HL-60 (cell line): Measurements from ENCODE around the gene RTTN.

Source experiments
- DNase-seq, 2 experiments: peaks; one replicate each; pipeline ENCODE4 v3.0.0-alpha.2; 2010 to 2020; ENCODE audit warnings: low read depth in 1 of 2, low spot score in 1 of 2
- H3K27ac ChIP-seq: fragments of 250-450 bp; sonication (Bioruptor Pico); replicated peaks from 2 replicates; pipeline ENCODE4 v1.5.1; 2020; ENCODE audit warnings: mild to moderate bottlenecking, moderate library complexity
- H3K27me3 ChIP-seq: fragments of 250-450 bp; sonication (Bioruptor Pico); 2 replicates; pipeline ENCODE4 v1.5.1; 2021; ENCODE audit warnings: mild to moderate bottlenecking, moderate library complexity; ENCODE audit not compliant: insufficient read depth, poor library complexity, severe bottlenecking
- H3K4me3 ChIP-seq: replicated peaks from 2 replicates; pipeline ENCODE4 v1.5.1; 2011; ENCODE audit warnings: mild to moderate bottlenecking, control low read depth, low read length; ENCODE audit not compliant: insufficient read depth
- GABPA ChIP-seq: IDR thresholded peaks from 2 replicates; pipeline ENCODE4 v1.6.1; 2012; ENCODE audit warnings: low read depth
- POLR2AphosphoS5 ChIP-seq: IDR thresholded peaks from 2 replicates; pipeline ENCODE4 v1.6.1; 2012; ENCODE audit warnings: low read depth
- SPI1 ChIP-seq: IDR thresholded peaks from 2 replicates; pipeline ENCODE4 v1.6.1; 2012; ENCODE audit warnings: low read depth, mild to moderate bottlenecking, borderline replicate concordance
- TF ChIP-seq, protein P1 (sequence below): IDR thresholded peaks from one replicate; pipeline ENCODE4 v1.5.1; 2011; ENCODE audit warnings: low read length, control low read depth, inconsistent platforms; ENCODE audit not compliant: insufficient read depth
- TF ChIP-seq, protein P2 (sequence below): IDR thresholded peaks from 2 replicates; pipeline ENCODE4 v1.6.1; 2012; ENCODE audit warnings: low read depth; ENCODE audit not compliant: insufficient replicate concordance

Gene RTTN

DNA sequence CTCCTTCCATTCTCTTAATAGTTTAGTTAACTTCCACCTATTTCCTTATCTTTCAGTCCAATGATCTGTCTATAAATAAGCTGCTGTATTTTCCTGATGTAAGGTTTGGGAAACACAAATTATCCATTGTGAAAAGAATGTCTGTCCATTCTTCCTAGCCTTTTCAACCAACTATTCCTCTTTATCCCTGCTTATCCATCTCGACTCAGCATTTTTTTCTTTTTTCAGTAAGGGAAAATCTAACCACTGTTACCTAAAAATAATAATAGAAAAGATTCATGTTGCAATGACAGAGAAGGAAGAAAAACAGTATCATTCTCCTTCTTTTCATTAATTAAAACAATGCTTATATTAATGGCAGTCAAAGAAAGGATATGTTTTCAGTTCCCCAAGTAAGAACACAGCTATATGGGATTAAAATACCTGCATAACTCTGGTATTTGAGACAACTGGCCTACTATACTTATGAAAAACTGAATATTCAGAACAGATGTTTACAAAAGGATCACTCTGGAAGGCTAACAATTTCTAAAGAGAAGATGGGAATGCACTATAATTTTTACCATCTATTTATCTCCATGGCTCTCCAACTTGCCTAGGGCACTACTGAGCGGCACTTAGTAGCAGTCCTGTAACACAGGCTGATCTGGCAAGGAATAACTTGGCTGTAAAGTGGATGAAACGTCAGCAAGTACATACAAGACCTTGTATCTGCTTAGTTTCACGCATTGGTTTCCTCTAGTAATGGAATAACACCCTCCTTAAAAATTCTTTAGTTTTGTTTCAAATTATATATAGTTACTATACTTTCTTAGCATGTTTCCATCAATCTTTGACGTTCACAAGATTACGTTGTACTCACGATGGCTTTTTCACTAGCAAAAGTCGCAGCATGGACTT lies 57.2 kb downstream of the RTTN start:
- Histone ChIP-seq H3K27me3 (no peaks in the 10 kb centered on the region), H3K4me3 (no peak overlapping the region), H3K27ac (no peak overlapping the region)
- TF ChIP-seq GABPA, result no peak
- no peak for TF ChIP-seq POLR2AphosphoS5
- no peak for TF ChIP-seq SPI1
- TF ChIP-seq, protein P1, sequence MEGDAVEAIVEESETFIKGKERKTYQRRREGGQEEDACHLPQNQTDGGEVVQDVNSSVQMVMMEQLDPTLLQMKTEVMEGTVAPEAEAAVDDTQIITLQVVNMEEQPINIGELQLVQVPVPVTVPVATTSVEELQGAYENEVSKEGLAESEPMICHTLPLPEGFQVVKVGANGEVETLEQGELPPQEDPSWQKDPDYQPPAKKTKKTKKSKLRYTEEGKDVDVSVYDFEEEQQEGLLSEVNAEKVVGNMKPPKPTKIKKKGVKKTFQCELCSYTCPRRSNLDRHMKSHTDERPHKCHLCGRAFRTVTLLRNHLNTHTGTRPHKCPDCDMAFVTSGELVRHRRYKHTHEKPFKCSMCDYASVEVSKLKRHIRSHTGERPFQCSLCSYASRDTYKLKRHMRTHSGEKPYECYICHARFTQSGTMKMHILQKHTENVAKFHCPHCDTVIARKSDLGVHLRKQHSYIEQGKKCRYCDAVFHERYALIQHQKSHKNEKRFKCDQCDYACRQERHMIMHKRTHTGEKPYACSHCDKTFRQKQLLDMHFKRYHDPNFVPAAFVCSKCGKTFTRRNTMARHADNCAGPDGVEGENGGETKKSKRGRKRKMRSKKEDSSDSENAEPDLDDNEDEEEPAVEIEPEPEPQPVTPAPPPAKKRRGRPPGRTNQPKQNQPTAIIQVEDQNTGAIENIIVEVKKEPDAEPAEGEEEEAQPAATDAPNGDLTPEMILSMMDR, result no peak
- TF ChIP-seq, protein P2, sequence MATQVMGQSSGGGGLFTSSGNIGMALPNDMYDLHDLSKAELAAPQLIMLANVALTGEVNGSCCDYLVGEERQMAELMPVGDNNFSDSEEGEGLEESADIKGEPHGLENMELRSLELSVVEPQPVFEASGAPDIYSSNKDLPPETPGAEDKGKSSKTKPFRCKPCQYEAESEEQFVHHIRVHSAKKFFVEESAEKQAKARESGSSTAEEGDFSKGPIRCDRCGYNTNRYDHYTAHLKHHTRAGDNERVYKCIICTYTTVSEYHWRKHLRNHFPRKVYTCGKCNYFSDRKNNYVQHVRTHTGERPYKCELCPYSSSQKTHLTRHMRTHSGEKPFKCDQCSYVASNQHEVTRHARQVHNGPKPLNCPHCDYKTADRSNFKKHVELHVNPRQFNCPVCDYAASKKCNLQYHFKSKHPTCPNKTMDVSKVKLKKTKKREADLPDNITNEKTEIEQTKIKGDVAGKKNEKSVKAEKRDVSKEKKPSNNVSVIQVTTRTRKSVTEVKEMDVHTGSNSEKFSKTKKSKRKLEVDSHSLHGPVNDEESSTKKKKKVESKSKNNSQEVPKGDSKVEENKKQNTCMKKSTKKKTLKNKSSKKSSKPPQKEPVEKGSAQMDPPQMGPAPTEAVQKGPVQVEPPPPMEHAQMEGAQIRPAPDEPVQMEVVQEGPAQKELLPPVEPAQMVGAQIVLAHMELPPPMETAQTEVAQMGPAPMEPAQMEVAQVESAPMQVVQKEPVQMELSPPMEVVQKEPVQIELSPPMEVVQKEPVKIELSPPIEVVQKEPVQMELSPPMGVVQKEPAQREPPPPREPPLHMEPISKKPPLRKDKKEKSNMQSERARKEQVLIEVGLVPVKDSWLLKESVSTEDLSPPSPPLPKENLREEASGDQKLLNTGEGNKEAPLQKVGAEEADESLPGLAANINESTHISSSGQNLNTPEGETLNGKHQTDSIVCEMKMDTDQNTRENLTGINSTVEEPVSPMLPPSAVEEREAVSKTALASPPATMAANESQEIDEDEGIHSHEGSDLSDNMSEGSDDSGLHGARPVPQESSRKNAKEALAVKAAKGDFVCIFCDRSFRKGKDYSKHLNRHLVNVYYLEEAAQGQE, result no peak
- DNase-seq, result no peak

DNA sequence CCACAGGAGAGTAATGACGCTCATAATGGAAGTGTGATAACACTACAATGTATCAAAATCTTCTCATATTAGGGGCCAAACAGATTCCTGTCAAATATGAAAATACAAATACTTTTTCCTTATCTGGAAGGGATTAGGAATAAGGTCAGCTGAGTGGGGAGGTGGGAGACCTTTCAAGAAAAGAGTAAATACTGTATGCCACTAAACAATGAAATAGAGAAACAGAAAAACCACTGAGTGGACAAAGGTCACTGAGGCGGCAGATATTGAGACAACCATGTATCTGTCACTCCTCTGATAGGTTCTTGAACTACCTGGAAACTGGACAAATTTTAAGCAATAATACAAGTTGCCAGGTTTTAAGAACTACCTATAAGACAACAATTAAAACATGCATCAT lies 59.3 kb downstream of the RTTN start:
- no peak overlapping the region for H3K27ac ChIP-seq
- TF ChIP-seq GABPA (no peak), POLR2AphosphoS5 (no peak), SPI1 (no peak)
- TF ChIP-seq, protein P1, result no peak
- TF ChIP-seq, protein P2, result no peak
- no peak overlapping the region for H3K4me3 ChIP-seq
- no peak for DNase-seq
- no peaks in the 10 kb centered on the region for H3K27me3 ChIP-seq

DNA sequence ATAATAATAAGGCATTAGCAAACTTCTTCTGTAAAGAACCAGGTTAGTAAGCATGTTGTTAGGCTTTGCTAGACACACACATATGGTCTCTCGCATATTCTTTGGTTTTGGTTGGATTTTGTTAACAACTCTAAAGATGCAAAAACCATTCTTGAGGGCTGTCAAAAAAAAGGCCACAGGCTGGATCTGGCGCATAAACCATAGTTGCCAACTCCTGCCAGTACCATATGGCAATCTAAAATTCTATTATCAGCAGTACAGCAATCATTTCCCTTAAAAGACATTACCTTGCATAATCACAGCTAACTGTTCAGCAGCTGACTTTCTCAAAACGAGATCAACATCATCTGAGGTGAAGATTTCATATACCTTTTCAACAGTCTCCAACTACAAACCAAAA lies 63.5 kb downstream of the RTTN start:
- Histone ChIP-seq H3K4me3 (no peak overlapping the region), H3K27me3 (no peaks in the 10 kb centered on the region), H3K27ac (no peak overlapping the region)
- no peak for DNase-seq
- TF ChIP-seq, protein P2, result no peak
- TF ChIP-seq, protein P1, result no peak
- TF ChIP-seq GABPA (no peak), SPI1 (no peak)
